Stimulated activated naive B cell treated with anti-CD40 and anti-IgM and Interleukin-4, amounts not matched to agents 10 μg/mL and 1 μg/mL and 100 μg/mL, for 72 hours (primary cell): Measurements from ENCODE around the gene MAP2K6.

Source experiments
- ATAC-seq, 2 donors: fragments of 150-1000 bp; cut with Tn5 transposase; replicated peaks; 2 replicates each; pipeline ENCODE4 v1.10.0; 2021; ENCODE audit warnings: moderate library complexity in 1 of 2
- DNase-seq: peaks from one replicate; pipeline ENCODE4 v3.0.0; 2021
- H3K27ac Mint-ChIP-seq: one replicate; pipeline ENCODE4 v1.8.0; 2022; ENCODE audit warnings: mild to moderate bottlenecking, mixed read lengths
- H3K27me3 Mint-ChIP-seq, 2 donors: one replicate each; pipeline ENCODE4 v1.8.0; 2022; ENCODE audit warnings: mixed read lengths in 2 of 2
- H3K36me3 Mint-ChIP-seq, 2 donors: one replicate each; pipeline ENCODE4 v1.8.0; 2022; ENCODE audit warnings: mixed read lengths in 2 of 2, mild to moderate bottlenecking in 1 of 2
- H3K4me1 Mint-ChIP-seq, 2 donors: one replicate each; pipeline ENCODE4 v1.8.0; 2022; ENCODE audit warnings: mixed read lengths in 2 of 2, mild to moderate bottlenecking in 1 of 2
- H3K4me3 Mint-ChIP-seq, 2 donors: one replicate each; pipeline ENCODE4 v1.8.0; 2022; ENCODE audit warnings: mild to moderate bottlenecking in 2 of 2, mixed read lengths in 2 of 2, moderate library complexity in 1 of 2
- H3K9me3 Mint-ChIP-seq, 2 donors: one replicate each; pipeline ENCODE4 v1.8.0; 2022; ENCODE audit warnings: mixed read lengths in 2 of 2, mild to moderate bottlenecking in 1 of 2

Gene MAP2K6

GRCh38 chr17:69435971-69436696, 21.6 kb downstream of the MAP2K6 start:
- no peaks in the 10 kb centered on the region for H3K27me3 Mint-ChIP-seq
- H3K9me3 Mint-ChIP-seq, result peaks cover 4% of the 10 kb centered on the region in 2 donors
- H3K36me3 Mint-ChIP-seq, result peaks cover 2 to 16% of the 10 kb centered on the region in 2 donors
- no peak overlapping the region for H3K4me3 Mint-ChIP-seq
- H3K4me1 Mint-ChIP-seq, result peaks cover 0 to 5% of the 10 kb centered on the region in 2 donors
- no peak for DNase-seq
- ATAC-seq, result no peak
- H3K27ac Mint-ChIP-seq, result no peak overlapping the region

DNA sequence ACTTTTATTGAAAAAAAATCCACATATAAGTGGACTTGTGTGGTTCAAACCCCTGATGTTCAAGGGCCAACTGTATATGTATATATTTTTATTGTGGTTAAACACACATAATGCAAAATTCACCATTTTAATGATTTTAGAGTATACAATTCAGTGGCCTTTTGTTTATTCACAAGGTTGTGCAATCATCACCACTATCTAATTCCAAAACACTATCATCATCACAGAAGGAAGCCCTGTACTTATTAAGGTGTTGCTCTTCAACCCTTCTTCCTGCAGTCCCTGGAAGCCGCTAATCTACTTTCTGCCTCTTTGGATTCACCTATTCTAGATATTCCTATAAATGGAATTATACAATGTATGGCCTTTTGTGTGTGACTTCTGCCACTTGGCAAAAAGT, 23.0 kb downstream of the MAP2K6 start:
- Mint-ChIP-seq H3K27ac (no peak overlapping the region), H3K4me3 (no peak overlapping the region), H3K9me3 (peaks cover 4% of the 10 kb centered on the region in 2 donors), H3K36me3 (peaks cover 0 to 16% of the 10 kb centered on the region in 2 donors), H3K4me1 (peaks cover 0 to 5% of the 10 kb centered on the region in 2 donors), H3K27me3 (no peaks in the 10 kb centered on the region)
- no peak for ATAC-seq
- DNase-seq, result no peak

GRCh38 chr17:69438776-69439175, 24.3 kb downstream of the MAP2K6 start:
- Mint-ChIP-seq H3K4me3 (no peak overlapping the region), H3K9me3 (peaks cover 4% of the 10 kb centered on the region in 2 donors), H3K4me1 (peaks cover 0 to 5% of the 10 kb centered on the region in 2 donors), H3K27me3 (no peaks in the 10 kb centered on the region), H3K36me3 (peaks cover 0 to 16% of the 10 kb centered on the region in 2 donors), H3K27ac (no peak overlapping the region)
- ATAC-seq, result no peak
- DNase-seq, result no peak

- H3K36me3 Mint-ChIP-seq, result peaks cover 0 to 16% of the 10 kb centered on the region in 2 donors
- H3K4me1 Mint-ChIP-seq, result peaks cover 2 to 5% of the 10 kb centered on the region in 2 donors
- H3K9me3 Mint-ChIP-seq, result peaks cover 4% of the 10 kb centered on the region in 2 donors
- ATAC-seq (no peak), DNase-seq (no peak)
- no peak overlapping the region for H3K4me3 Mint-ChIP-seq
- H3K27me3 Mint-ChIP-seq, result no peaks in the 10 kb centered on the region
- H3K27ac Mint-ChIP-seq, result no peak overlapping the region
These were observed 26.7 kb downstream of the MAP2K6 start for GRCh38 chr17:69441179-69441578.

GRCh38 chr17:69443138-69443537, 28.6 kb downstream of the MAP2K6 start:
- H3K9me3 Mint-ChIP-seq, result peaks cover 4% of the 10 kb centered on the region in 2 donors
- no peak overlapping the region for H3K27ac Mint-ChIP-seq
- H3K4me3 Mint-ChIP-seq, result no peak overlapping the region
- no peak for ATAC-seq
- peaks cover 2 to 5% of the 10 kb centered on the region in 2 donors for H3K4me1 Mint-ChIP-seq
- DNase-seq, result no peak
- peaks cover 0 to 16% of the 10 kb centered on the region in 2 donors for H3K36me3 Mint-ChIP-seq
- no peaks in the 10 kb centered on the region for H3K27me3 Mint-ChIP-seq

DNA sequence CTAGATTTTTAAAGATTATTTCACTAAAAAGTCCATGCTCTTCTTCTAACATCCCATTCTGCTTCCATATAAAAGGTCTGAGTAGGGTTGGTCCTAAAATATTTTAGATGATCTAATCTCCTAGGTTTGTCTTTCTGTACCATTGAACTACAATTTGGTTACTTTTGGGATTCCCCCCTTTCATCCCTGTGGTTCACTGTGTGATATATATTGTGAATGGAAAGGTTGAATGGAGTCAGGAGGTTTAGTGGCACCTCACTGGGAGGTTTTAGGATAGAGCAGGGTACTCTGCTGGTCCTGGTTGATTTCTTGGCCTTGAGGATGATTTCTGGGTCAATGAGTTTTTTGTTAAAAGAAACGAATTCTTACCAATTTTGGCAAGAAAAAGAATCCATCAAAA, 29.5 kb downstream of the MAP2K6 start:
- Mint-ChIP-seq H3K9me3 (peaks cover 4% of the 10 kb centered on the region in 2 donors), H3K4me3 (no peak overlapping the region), H3K27ac (no peak overlapping the region), H3K36me3 (peaks cover 0 to 15% of the 10 kb centered on the region in 2 donors), H3K27me3 (no peaks in the 10 kb centered on the region), H3K4me1 (peaks cover 2 to 11% of the 10 kb centered on the region in 2 donors)
- DNase-seq (no peak), ATAC-seq (no peak)

- no peak overlapping the region for H3K27ac Mint-ChIP-seq
- H3K36me3 Mint-ChIP-seq, result peaks cover 0 to 7% of the 10 kb centered on the region in 2 donors
- DNase-seq (no peak), ATAC-seq (no peak)
- H3K27me3 Mint-ChIP-seq, result no peaks in the 10 kb centered on the region
- H3K4me1 Mint-ChIP-seq, result peaks cover 2 to 11% of the 10 kb centered on the region in 2 donors
- H3K4me3 Mint-ChIP-seq, result no peak overlapping the region
- peaks cover 2 to 3% of the 10 kb centered on the region in 2 donors for H3K9me3 Mint-ChIP-seq
These were observed 30.6 kb downstream of the MAP2K6 start for GRCh38 chr17:69445132-69445531.

DNA sequence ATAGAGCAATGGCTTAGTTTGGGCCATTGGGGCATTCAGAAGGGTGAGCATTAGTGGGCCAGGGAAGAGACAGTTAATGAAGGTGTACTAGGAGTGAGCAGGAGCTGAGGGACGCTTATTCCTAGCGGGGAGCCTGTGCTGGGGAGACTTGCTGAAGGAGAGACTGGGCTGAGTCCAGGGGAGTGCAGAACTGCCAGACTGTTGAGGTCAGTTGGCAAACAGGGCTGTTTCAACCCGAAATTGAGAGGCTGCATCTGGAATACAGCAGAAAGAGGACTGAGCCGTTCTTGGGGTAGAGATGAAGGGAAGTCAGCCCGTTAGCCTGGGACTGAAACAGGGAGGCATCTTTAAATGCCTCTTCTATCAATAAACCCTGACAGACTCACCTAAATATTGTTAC, 33.2 kb downstream of the MAP2K6 start:
- no peak overlapping the region for H3K27ac Mint-ChIP-seq

GRCh38 chr17:69448431-69449102, 34.1 kb downstream of the MAP2K6 start:
- Mint-ChIP-seq H3K4me1 (peaks cover 16 to 29% of the 10 kb centered on the region in 2 donors), H3K36me3 (peaks cover 0 to 2% of the 10 kb centered on the region in 2 donors), H3K9me3 (no peaks in the 10 kb centered on the region), H3K4me3 (no peak overlapping the region), H3K27ac (no peak overlapping the region), H3K27me3 (no peaks in the 10 kb centered on the region)
- ATAC-seq (no peak), DNase-seq (no peak)

More for the DNA sequence above, 33.2 kb downstream of the MAP2K6 start:
- ATAC-seq, result no peak
- Mint-ChIP-seq H3K9me3 (no peaks in the 10 kb centered on the region), H3K36me3 (no peaks in the 10 kb centered on the region), H3K4me1 (peaks cover 16 to 29% of the 10 kb centered on the region in 2 donors), H3K27me3 (no peaks in the 10 kb centered on the region), H3K4me3 (no peak overlapping the region)
- no peak for DNase-seq

DNA sequence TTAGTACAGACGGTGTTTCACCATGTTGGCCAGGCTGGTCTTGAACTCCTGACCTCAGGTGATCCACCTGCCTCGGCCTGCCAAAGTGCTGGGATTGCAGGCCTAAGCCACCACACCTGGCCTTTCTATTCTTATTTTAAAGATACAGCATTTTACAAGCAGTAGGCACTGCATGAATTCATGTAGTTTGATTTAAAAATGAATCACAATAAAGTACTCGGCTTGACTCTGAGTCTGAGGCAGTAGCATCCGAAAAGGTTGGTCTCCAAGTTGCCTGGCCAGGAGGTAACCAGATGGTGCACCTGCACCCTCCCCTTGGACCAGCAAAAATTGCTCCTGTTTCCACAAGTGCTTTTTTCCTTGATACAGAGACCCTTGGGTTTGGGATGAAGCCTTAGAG, 35.6 kb downstream of the MAP2K6 start:
- DNase-seq, result no peak
- Mint-ChIP-seq H3K9me3 (no peaks in the 10 kb centered on the region), H3K27me3 (no peaks in the 10 kb centered on the region), H3K4me1 (peaks cover 14 to 25% of the 10 kb centered on the region in 2 donors), H3K4me3 (no peak overlapping the region), H3K36me3 (peaks cover 0 to 2% of the 10 kb centered on the region in 2 donors), H3K27ac (no peak overlapping the region)
- ATAC-seq, result no peak

GRCh38 chr17:69450918-69451317, 36.4 kb downstream of the MAP2K6 start:
- Mint-ChIP-seq H3K36me3 (peaks cover 0 to 2% of the 10 kb centered on the region in 2 donors), H3K27ac (peak overlapping the region; percentile 44), H3K4me1 (peaks cover 14 to 23% of the 10 kb centered on the region in 2 donors), H3K4me3 (no peak overlapping the region), H3K27me3 (no peaks in the 10 kb centered on the region), H3K9me3 (no peaks in the 10 kb centered on the region)
- ATAC-seq (no peak), DNase-seq (no peak)

- Mint-ChIP-seq H3K9me3 (no peaks in the 10 kb centered on the region), H3K36me3 (peaks cover 0 to 2% of the 10 kb centered on the region in 2 donors), H3K27ac (peak overlapping the region; percentile 44), H3K4me1 (peaks cover 14 to 23% of the 10 kb centered on the region in 2 donors), H3K4me3 (no peak overlapping the region), H3K27me3 (no peaks in the 10 kb centered on the region)
- DNase-seq (no peak), ATAC-seq (peak in 1 of 2 donors; percentile 25)
These were observed 37.2 kb downstream of the MAP2K6 start for GRCh38 chr17:69451416-69452394.

DNA sequence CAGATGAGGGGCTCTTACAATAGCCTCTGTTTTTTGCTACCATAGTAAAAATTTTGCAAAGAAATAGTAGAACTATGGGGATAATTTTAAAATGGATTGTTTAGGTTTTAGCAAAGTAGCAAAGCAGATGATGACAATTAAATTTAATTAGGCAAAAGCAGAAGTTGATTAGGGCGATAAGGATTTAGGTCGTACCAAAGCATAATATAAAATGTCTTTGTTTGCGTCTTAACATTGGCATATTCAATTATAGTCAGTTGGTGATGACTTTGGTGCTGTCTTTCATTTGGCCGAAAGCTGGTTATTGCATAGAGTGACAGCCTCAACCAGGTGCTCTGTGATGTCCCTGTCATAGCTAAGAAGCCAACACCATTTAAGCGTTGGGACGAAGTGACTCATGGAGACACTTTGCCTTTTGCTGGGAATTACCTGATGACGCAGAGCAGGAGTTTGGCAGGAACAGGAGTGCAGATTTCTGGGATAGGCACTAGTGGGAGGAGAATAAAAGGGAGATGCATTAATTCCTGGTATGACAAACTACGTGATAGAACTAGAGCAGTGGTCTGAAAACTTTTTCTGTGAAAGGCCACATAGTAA, 38.3 kb downstream of the MAP2K6 start:
- H3K27me3 Mint-ChIP-seq, result no peaks in the 10 kb centered on the region
- no peak overlapping the region for H3K27ac Mint-ChIP-seq
- peaks cover 19 to 23% of the 10 kb centered on the region in 2 donors for H3K4me1 Mint-ChIP-seq
- DNase-seq (no peak), ATAC-seq (no peak)
- H3K9me3 Mint-ChIP-seq, result no peaks in the 10 kb centered on the region
- H3K4me3 Mint-ChIP-seq, result no peak overlapping the region
- H3K36me3 Mint-ChIP-seq, result peaks cover 0 to 2% of the 10 kb centered on the region in 2 donors

- H3K4me1 Mint-ChIP-seq, result peaks cover 19 to 24% of the 10 kb centered on the region in 2 donors
- no peak for ATAC-seq
- H3K36me3 Mint-ChIP-seq, result peaks cover 0 to 2% of the 10 kb centered on the region in 2 donors
- H3K27ac Mint-ChIP-seq, result no peak overlapping the region
- no peaks in the 10 kb centered on the region for H3K9me3 Mint-ChIP-seq
- no peaks in the 10 kb centered on the region for H3K27me3 Mint-ChIP-seq
- no peak overlapping the region for H3K4me3 Mint-ChIP-seq
- no peak for DNase-seq
These were observed 39.6 kb downstream of the MAP2K6 start for GRCh38 chr17:69454051-69454450.
